A549 (cell line): ENCODE results near the gene ALDH1A1. TPM values are rescaled to one million over a fixed set of nuclear protein-coding genes. Genes with fewer than 3 reads are reported as not detected.

Experiments used
- BHLHE40 ChIP-seq: IDR thresholded peaks from 2 replicates; pipeline ENCODE4 v1.6.1; 2012; ENCODE audit warnings: low read depth, low read length, inconsistent platforms
- CBX2 ChIP-seq: fragments of 200-600 bp; sonication (generic); IDR thresholded peaks from 2 replicates; pipeline ENCODE4 v1.6.1; 2016; ENCODE audit warnings: low read depth, mild to moderate bottlenecking, borderline replicate concordance
- CBX8 ChIP-seq: fragments of 200-600 bp; sonication (generic); IDR thresholded peaks from 2 replicates; pipeline ENCODE4 v1.6.1; 2016
- CHD2 ChIP-seq: fragments of 150-350 bp; IDR thresholded peaks from 2 replicates; pipeline ENCODE4 v1.6.1; 2014; ENCODE audit warnings: low read length; ENCODE audit not compliant: partially characterized antibody
- CHD4 ChIP-seq: fragments of 200-600 bp; sonication (generic); IDR thresholded peaks from 2 replicates; pipeline ENCODE4 v1.6.1; 2016; ENCODE audit warnings: antibody characterized with exemption, mild to moderate bottlenecking, borderline replicate concordance
- CTCF ChIP-seq: fragments of >200 bp; sonication (Bioruptor Twin); formaldehyde crosslinking; IDR thresholded peaks from 3 replicates; pipeline ENCODE4 v1.5.1; 2016
- EHF ChIP-seq: fragments of 250-450 bp; sonication (Bioruptor Pico); IDR thresholded peaks from 2 replicates; pipeline ENCODE4 v1.5.0; 2020; ENCODE audit warnings: mild to moderate bottlenecking
- EHMT2 ChIP-seq: fragments of 200-600 bp; sonication (generic); IDR thresholded peaks from 2 replicates; pipeline ENCODE4 v1.6.1; 2016; ENCODE audit warnings: antibody characterized with exemption, low read depth, mild to moderate bottlenecking, moderate library complexity
- ESRRA ChIP-seq: fragments of 150-350 bp; IDR thresholded peaks from 2 replicates; pipeline ENCODE4 v1.6.1; 2014; ENCODE audit warnings: mild to moderate bottlenecking, low read length, borderline replicate concordance
- FOSB ChIP-seq: fragments of 250-450 bp; sonication (Bioruptor Pico); IDR thresholded peaks from 2 replicates; pipeline ENCODE4 v1.5.0; 2020; ENCODE audit warnings: mild to moderate bottlenecking, moderate library complexity
- FOSL2 ChIP-seq, 2 experiments: fragments of 450-650 bp in 1 of 2; fragments of >200 bp in 1 of 2; sonication (Bioruptor Twin) in 1 of 2; formaldehyde crosslinking; IDR thresholded peaks; 2 replicates each; pipeline versions ENCODE4 v1.5.0 to v1.6.1; 2016 to 2020; ENCODE audit warnings: mild to moderate bottlenecking in 1 of 2, moderate library complexity in 1 of 2
- FOXS1 ChIP-seq: fragments of 250-450 bp; sonication (Bioruptor Pico); IDR thresholded peaks from 2 replicates; pipeline ENCODE4 v1.5.0; 2020; ENCODE audit warnings: mild to moderate bottlenecking, moderate library complexity
- HDAC2 ChIP-seq: fragments of 200-600 bp; sonication (generic); IDR thresholded peaks from 2 replicates; pipeline ENCODE4 v1.6.1; 2016
- HES2 ChIP-seq: fragments of >200 bp; sonication (Bioruptor Twin); formaldehyde crosslinking; IDR thresholded peaks from 2 replicates; pipeline ENCODE4 v1.6.1; 2016
- HEYL ChIP-seq: fragments of 250-450 bp; sonication (Bioruptor Pico); IDR thresholded peaks from 2 replicates; pipeline ENCODE4 v1.8.0; 2021; ENCODE audit warnings: mild to moderate bottlenecking, moderate library complexity
- HOXA7 ChIP-seq: fragments of 250-450 bp; sonication (Bioruptor Pico); IDR thresholded peaks from 2 replicates; pipeline ENCODE4 v1.5.0; 2020; ENCODE audit warnings: mild to moderate bottlenecking, moderate library complexity
- HOXB5 ChIP-seq: fragments of 250-450 bp; sonication (Bioruptor Pico); IDR thresholded peaks from 2 replicates; pipeline ENCODE4 v1.5.0; 2020; ENCODE audit warnings: mild to moderate bottlenecking, moderate library complexity
- JUN ChIP-seq, 2 experiments: fragments of >200 bp; sonication (Bioruptor Twin); formaldehyde crosslinking; IDR thresholded peaks; 2 replicates in 1 of 2; 3 replicates in 1 of 2; pipeline ENCODE4 v1.6.1; 2016 to 2017
- KDM1A ChIP-seq: fragments of 200-600 bp; sonication (generic); IDR thresholded peaks from 2 replicates; pipeline ENCODE4 v1.6.1; 2016; ENCODE audit warnings: low read depth, mild to moderate bottlenecking
- MAZ ChIP-seq: fragments of 150-350 bp; IDR thresholded peaks from 2 replicates; pipeline ENCODE4 v1.6.1; 2014; ENCODE audit warnings: antibody characterized with exemption, low read depth, low read length, borderline replicate concordance
- NFE2L2 ChIP-seq: fragments of 150-350 bp; conservative IDR thresholded peaks from 2 replicates; pipeline ENCODE4 v1.6.1; 2014; ENCODE audit warnings: low read length
- NR3C1 ChIP-seq: fragments of >200 bp; sonication (Bioruptor Twin); formaldehyde crosslinking; IDR thresholded peaks from 3 replicates; pipeline ENCODE4 v1.6.1; 2017
- PHF8 ChIP-seq: fragments of 200-600 bp; sonication (generic); IDR thresholded peaks from 2 replicates; pipeline ENCODE4 v1.6.1; 2016; ENCODE audit warnings: low read depth, mild to moderate bottlenecking, antibody characterized with exemption, moderate library complexity, borderline replicate concordance
- RARB ChIP-seq: fragments of 250-450 bp; sonication (Bioruptor Pico); IDR thresholded peaks from 2 replicates; pipeline ENCODE4 v1.8.0; 2021; ENCODE audit warnings: mild to moderate bottlenecking, moderate library complexity
- polyA plus RNA-seq, 4 experiments: library from polyadenylated mRNA; depleted of rRNA in 3 of 4; stranded (reverse); fragments of >200 nt; fragmentation: RNase III in 1 of 4; extraction: RNeasy Plus Mini Kit Qiagen cat#74134 plus additional on column Dnase treatment in 1 of 4; gene quantifications; 2 replicates in 3 of 4; 3 replicates in 1 of 4; pipeline ENCODE4 v1.2.3, GENCODE V29; 2011 to 2017
- TF ChIP-seq, protein P1 (sequence below): IDR thresholded peaks from 2 replicates; pipeline ENCODE4 v1.6.1; 2012
- TF ChIP-seq, protein P2 (sequence below): fragments of 150-350 bp; IDR thresholded peaks from 2 replicates; pipeline ENCODE4 v1.6.1; 2014; ENCODE audit warnings: low read depth, mild to moderate bottlenecking, low read length
- TF ChIP-seq, protein P3 (sequence below): IDR thresholded peaks from 2 replicates; pipeline ENCODE4 v1.6.1; 2012

The ALDH1A1 gene
- polyA plus RNA-seq, 2 of the 4 experiments (the other 2 are of a cell fraction) = 8,617 to 9,987 TPM

DNA sequence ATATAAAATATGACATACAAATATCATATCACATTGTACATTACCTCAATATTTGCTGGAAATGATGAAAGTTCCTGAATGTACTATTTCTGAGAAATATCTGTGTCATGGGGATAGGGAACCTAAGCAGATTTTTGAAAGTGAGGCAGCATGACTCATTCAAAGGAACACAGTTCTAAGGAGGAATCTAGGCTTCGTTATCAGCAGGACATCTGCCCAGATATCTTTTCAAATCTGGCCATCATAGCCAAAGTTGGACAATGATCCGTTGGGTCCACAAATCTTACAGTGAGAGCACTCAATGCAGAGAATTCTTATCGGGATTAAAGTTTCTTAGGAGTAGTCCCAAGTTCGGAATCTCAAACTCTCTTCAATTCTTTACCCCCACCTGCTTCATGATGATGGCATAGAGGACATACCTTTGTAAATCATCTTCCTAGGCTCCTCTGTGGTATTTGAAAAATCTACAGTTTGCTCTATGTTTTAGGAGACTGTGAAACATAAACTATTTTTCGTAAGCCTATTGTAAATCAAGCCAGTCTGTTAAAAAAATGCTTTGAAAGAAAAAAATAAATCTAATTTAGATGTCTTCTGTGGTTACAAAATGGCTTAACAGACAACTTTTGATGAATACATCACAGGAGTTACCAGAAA is 29.4 kb upstream of the ALDH1A1 start (continued):
- TF ChIP-seq CTCF (no peak), FOXS1 (CRISPR knock-in tag) (0 out of 2 replicates have a peak, but pooled peaks have one; percentile 36), HEYL (0 out of 2 replicates have a peak, but pooled peaks have one; percentile 25), HES2 (no peak), JUN (IDR thresholded peaks at IDR 0.05) (peak in 1 of 2 experiments; percentile 43; a peak in 1 of 5 replicates), CHD2 (no peak), HOXA7 (CRISPR knock-in tag) (no peak; the same call in 1 of the 2 replicates), KDM1A (no peak), NFE2L2 (no peak), HDAC2 (no peak), CBX8 (no peak), PHF8 (no peak), BHLHE40 (no peak), HOXB5 (peak; percentile 82; the same call in 1 of the 2 replicates), RARB (CRISPR knock-in tag) (0 out of 2 replicates have a peak, but pooled peaks have one; percentile 51), MAZ (no peak), EHMT2 (no peak), FOSB (CRISPR knock-in tag) (peak; percentile 38), CBX2 (no peak), CHD4 (no peak), FOSL2 (IDR thresholded peaks at IDR 0.05) (peak; percentile 62; the same call in 1 of the 2 replicates), FOSL2 (CRISPR knock-in tag; IDR thresholded peaks at IDR 0.05) (peak; percentile 94), NR3C1 (no peak), EHF (CRISPR knock-in tag) (peak; percentile 53; the same call in 1 of the 2 replicates), ESRRA (no peak)
- TF ChIP-seq, protein P1, sequence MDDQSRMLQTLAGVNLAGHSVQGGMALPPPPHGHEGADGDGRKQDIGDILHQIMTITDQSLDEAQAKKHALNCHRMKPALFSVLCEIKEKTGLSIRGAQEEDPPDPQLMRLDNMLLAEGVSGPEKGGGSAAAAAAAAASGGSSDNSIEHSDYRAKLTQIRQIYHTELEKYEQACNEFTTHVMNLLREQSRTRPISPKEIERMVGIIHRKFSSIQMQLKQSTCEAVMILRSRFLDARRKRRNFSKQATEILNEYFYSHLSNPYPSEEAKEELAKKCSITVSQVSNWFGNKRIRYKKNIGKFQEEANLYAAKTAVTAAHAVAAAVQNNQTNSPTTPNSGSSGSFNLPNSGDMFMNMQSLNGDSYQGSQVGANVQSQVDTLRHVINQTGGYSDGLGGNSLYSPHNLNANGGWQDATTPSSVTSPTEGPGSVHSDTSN = no peak
- TF ChIP-seq, protein P2, sequence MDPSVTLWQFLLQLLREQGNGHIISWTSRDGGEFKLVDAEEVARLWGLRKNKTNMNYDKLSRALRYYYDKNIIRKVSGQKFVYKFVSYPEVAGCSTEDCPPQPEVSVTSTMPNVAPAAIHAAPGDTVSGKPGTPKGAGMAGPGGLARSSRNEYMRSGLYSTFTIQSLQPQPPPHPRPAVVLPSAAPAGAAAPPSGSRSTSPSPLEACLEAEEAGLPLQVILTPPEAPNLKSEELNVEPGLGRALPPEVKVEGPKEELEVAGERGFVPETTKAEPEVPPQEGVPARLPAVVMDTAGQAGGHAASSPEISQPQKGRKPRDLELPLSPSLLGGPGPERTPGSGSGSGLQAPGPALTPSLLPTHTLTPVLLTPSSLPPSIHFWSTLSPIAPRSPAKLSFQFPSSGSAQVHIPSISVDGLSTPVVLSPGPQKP = no peak
- TF ChIP-seq, protein P3, sequence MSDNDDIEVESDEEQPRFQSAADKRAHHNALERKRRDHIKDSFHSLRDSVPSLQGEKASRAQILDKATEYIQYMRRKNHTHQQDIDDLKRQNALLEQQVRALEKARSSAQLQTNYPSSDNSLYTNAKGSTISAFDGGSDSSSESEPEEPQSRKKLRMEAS = peak; percentile 26; the same call in 1 of the 2 replicates
- TF ChIP-seq, all 56 proteins: peak for 15
